ENCODE measurements around the gene KIF3C.
A peak's percentile ranks its signal among the peaks of the same experiment; 100 is the strongest.

The KIF3C gene

GRCh38 chr2:25878361-25879132 is 103.8 kb downstream of the KIF3C start, which contains the start of gene ASXL2 (continued):
- TF ChIP-seq ELK4 (IDR thresholded peaks at IDR 0.05; ENCODE audit: borderline replicate concordance, low read depth, low read length) (0 out of 2 replicates have a peak, but pooled peaks have one; percentile 26), ZNF311 (tag by site-specific recombination; IDR thresholded peaks at IDR 0.05; ENCODE audit: borderline replicate concordance) (no peak), ZNF10 (tag by site-specific recombination; IDR thresholded peaks at IDR 0.05) (no peak), HOXA7 (CRISPR knock-in tag; IDR thresholded peaks at IDR 0.05; ENCODE audit: borderline replicate concordance) (no peak), PRDM1 (tag by site-specific recombination; IDR thresholded peaks at IDR 0.05) (no peak), ZBTB6 (tag by site-specific recombination; IDR thresholded peaks at IDR 0.05) (no peak), ZNF664 (tag by site-specific recombination; IDR thresholded peaks at IDR 0.05) (no peak), ZNF155 (tag by site-specific recombination; IDR thresholded peaks at IDR 0.05) (no peak), EGR2 (tag by site-specific recombination; IDR thresholded peaks at IDR 0.05; ENCODE audit: low read depth) (peak; percentile 73), GLI4 (tag by site-specific recombination; IDR thresholded peaks at IDR 0.05) (no peak), FEZF1 (tag by site-specific recombination; IDR thresholded peaks at IDR 0.05) (no peak), ZNF2 (tag by site-specific recombination; IDR thresholded peaks at IDR 0.05) (no peak), ZNF169 (tag by site-specific recombination; IDR thresholded peaks at IDR 0.05) (no peak), KLF17 (tag by site-specific recombination; IDR thresholded peaks at IDR 0.05) (no peak)

GRCh38 chr2:25877431-25878360 is 104.6 kb downstream of the KIF3C start:
- Histone ChIP-seq H3K4me3 (ENCODE audit: low read depth, low read length) (peak overlapping the region; percentile 95), H3K4me1 (ENCODE audit: control insufficient read depth, insufficient read depth, low read length) (peaks cover 12% of the 10 kb centered on the region), H3K27ac (ENCODE audit: extremely low read depth, low read depth, low read length) (peak overlapping the region; percentile 71), H3K36me3 (ENCODE audit: control insufficient read depth in 2 of 2, insufficient read depth in 1 of 2, low read length in 2 of 2) (no peaks in the 10 kb centered on the region), H3K9me3 (ENCODE audit: control insufficient read depth, insufficient read depth, low read depth, low read length) (no peaks in the 10 kb centered on the region)
- ChIA-PET POLR2A (interaction anchor here (0.6 to 1.8 kb wide), 19 partner anchors 10 to 205 kb away, joined by 3 to 23 read pairs (median 5); partner anchors contain the start of genes DTNB and RAB10), CTCF (interaction anchor here (0.6 to 1.4 kb wide), 5 partner anchors 12 to 68 kb away, joined by 3 to 5 read pairs (median 4); no protein-coding TSS in a partner anchor)
- peak; percentile 8; the same call in 1 of the 2 replicates for TF ChIP-seq GLIS1 (tag by site-specific recombination; IDR thresholded peaks at IDR 0.05)
- no peak for TF ChIP-seq ZNF248 (tag by site-specific recombination; IDR thresholded peaks at IDR 0.05)
- no peak for TF ChIP-seq ZNF704 (tag by site-specific recombination; IDR thresholded peaks at IDR 0.05)
- peak; percentile 90 for TF ChIP-seq ZNF335 (tag by site-specific recombination; conservative IDR thresholded peaks at IDR 0.05)
- no peak for TF ChIP-seq KLF16 (tag by site-specific recombination; IDR thresholded peaks at IDR 0.05)
- peak; percentile 97 for TF ChIP-seq ZBTB17 (tag by site-specific recombination; IDR thresholded peaks at IDR 0.05)
- TF ChIP-seq SP7 (tag by site-specific recombination; IDR thresholded peaks at IDR 0.05) = no peak
- TF ChIP-seq HIC1 (tag by site-specific recombination; IDR thresholded peaks at IDR 0.05) = no peak
- peak; percentile 80 for TF ChIP-seq ZNF341 (tag by site-specific recombination; IDR thresholded peaks at IDR 0.05; ENCODE audit: low read depth)
- no peak for TF ChIP-seq ZNF629 (tag by site-specific recombination; IDR thresholded peaks at IDR 0.05)
- no peak; the same call in 1 of the 2 replicates for TF ChIP-seq KLF8 (tag by site-specific recombination; IDR thresholded peaks at IDR 0.05)
- peak; percentile 44; the same call in 1 of the 2 replicates for TF ChIP-seq ZNF639 (tag by site-specific recombination; IDR thresholded peaks at IDR 0.05)
- TF ChIP-seq ZBTB8A (tag by site-specific recombination; IDR thresholded peaks at IDR 0.05) = 0 out of 2 replicates have a peak, but pooled peaks have one; percentile 1
- no peak for TF ChIP-seq GFI1B (tag by site-specific recombination; IDR thresholded peaks at IDR 0.05)

All from HEK293 (cell line).